Thoracic aorta endothelial cell (primary cell): ENCODE data around the gene THOC7. TPM values are rescaled to one million over a fixed set of nuclear protein-coding genes. Genes with fewer than 3 reads are reported as not detected.

Experiments used
- small RNA-seq: library from RNA; depleted of rRNA; stranded (forward); fragments of <200 nt; gene quantifications from one replicate; pipeline ENCODE3, GENCODE V24; 2012
- total RNA-seq: library from RNA; depleted of rRNA; stranded (reverse); fragments of >200 nt; gene quantifications from 2 replicates; pipeline ENCODE4 v1.2.3, GENCODE V29; 2012

The THOC7 gene
- 68.6 and 69.4 TPM in 2 replicates for total RNA-seq

GRCh38 chr3:63863150-63864007 lies at the start of gene THOC7, which contains the start of gene ATXN7:
Gene THOC7, minus strand, starts transcription at chr3:63863805. Its CDS starts 15 bp downstream, at chr3:63863790.
Gene ATXN7, plus strand, starts transcription at chr3:63863867. Its CDS starts 48,732 bp downstream, at chr3:63912599.

GRCh38 chr3:63911873-63912767 lies 48.5 kb upstream of the THOC7 start, which contains the start of gene SCAANT1:
Gene SCAANT1, minus strand, starts transcription at chr3:63912383.

GRCh38 chr3:63819151-63819398 lies 44.5 kb downstream of the THOC7 start, which contains the start of gene C3orf49:
Gene C3orf49, plus strand, starts transcription at chr3:63819299. Its CDS starts 173 bp downstream, at chr3:63819472.

Small RNAs within 50 kb of the gene (small RNA-seq; reads per million reads assigned to genes)
- gene SCAANT1: not detected

Other genes with a start within 250 kb of the THOC7 start
- not detected in 2 replicates for gene SNTN, start 211.1 kb downstream of the THOC7 start, total RNA-seq
- not detected in 2 replicates for gene C3orf49, start 44.5 kb downstream of the THOC7 start, total RNA-seq
- 20.7 and 27.9 TPM in 2 replicates for gene ATXN7, start 62 bp upstream of the THOC7 start, total RNA-seq
- not detected in 2 replicates for gene SCAANT1, start 48.6 kb upstream of the THOC7 start, total RNA-seq
- gene PSMD6, start 159.7 kb upstream of the THOC7 start, total RNA-seq: 109 and 120 TPM in 2 replicates